Common myeloid progenitor, CD34-positive (primary cell): ENCODE measurements around the gene SEC24C.

ENCODE experiments used
- CTCF ChIA-PET: fragments of 350-600 bp; sonication (Branson Sonifier 250); formaldehyde crosslinking; loops from one replicate; lab custom pipeline; 2021; ENCODE audit warnings: antibody characterized with exemption; lab: Charles Lee
- POLR2A ChIA-PET: fragments of 350-600 bp; sonication (Branson Sonifier 250); formaldehyde crosslinking; loops from one replicate; lab custom pipeline; 2021; ENCODE audit warnings: antibody characterized with exemption; lab: Charles Lee
- DNase-seq, 3 donors: peaks; one replicate each; pipeline versions ENCODE4 v3.0.0 to v3.0.0-alpha.2; 2013
- H3K27ac ChIP-seq, 2 experiments: 1 replicate in 1 of 2; 2 replicates in 1 of 2; pipeline ENCODE4 v1.7.0; 2013; ENCODE audit warnings: inconsistent platforms in 2 of 2, low read length in 2 of 2, mild to moderate bottlenecking in 2 of 2, low read depth in 1 of 2, moderate library complexity in 1 of 2; ENCODE audit not compliant: severe bottlenecking in 2 of 2, insufficient read depth in 1 of 2, poor library complexity in 1 of 2
- H3K27me3 ChIP-seq, 5 experiments: replicated peaks in 2 of 5; 1 replicate in 3 of 5; 2 replicates in 2 of 5; pipeline versions ENCODE4 v1.6.1 to v1.7.0; 2013; ENCODE audit warnings: low read length in 4 of 5, mild to moderate bottlenecking in 2 of 5, moderate library complexity in 2 of 5, inconsistent platforms in 1 of 5; ENCODE audit not compliant: insufficient read depth in 5 of 5, control insufficient read depth in 4 of 5
- H3K36me3 ChIP-seq, 4 experiments: 1 replicate in 2 of 4; 2 replicates in 2 of 4; pipeline versions ENCODE4 v1.6.1 to v1.7.0; 2013; ENCODE audit warnings: low read length in 3 of 4, control low read depth in 1 of 4, mild to moderate bottlenecking in 1 of 4; ENCODE audit not compliant: control insufficient read depth in 4 of 4, insufficient read depth in 4 of 4
- H3K4me1 ChIP-seq, 4 experiments: 1 replicate in 3 of 4; 2 replicates in 1 of 4; pipeline versions ENCODE4 v1.6.1 to v1.7.1; 2013; ENCODE audit warnings: low read length in 3 of 4, mild to moderate bottlenecking in 3 of 4, control low read depth in 1 of 4, inconsistent platforms in 1 of 4, moderate library complexity in 1 of 4; ENCODE audit not compliant: control insufficient read depth in 4 of 4, insufficient read depth in 4 of 4; ENCODE audit errors: control extremely low read depth in 1 of 4
- H3K4me3 ChIP-seq, 7 experiments: 1 replicate in 4 of 7; 2 replicates in 3 of 7; pipeline versions ENCODE4 v1.5.1 to v1.7.0; 2013; ENCODE audit warnings: mild to moderate bottlenecking in 7 of 7, low read length in 6 of 7, moderate library complexity in 6 of 7, inconsistent platforms in 2 of 7, low read depth in 2 of 7, control low read depth in 1 of 7; ENCODE audit not compliant: insufficient read depth in 4 of 7, control insufficient read depth in 1 of 7; ENCODE audit errors: extremely low read depth in 1 of 7
- H3K9me3 ChIP-seq, 5 experiments: 1 replicate in 4 of 5; 2 replicates in 1 of 5; pipeline versions ENCODE4 v1.6.1 to v1.7.1; 2013; ENCODE audit warnings: low read length in 4 of 5, mild to moderate bottlenecking in 2 of 5, inconsistent platforms in 1 of 5, low read depth in 1 of 5, moderate library complexity in 1 of 5; ENCODE audit not compliant: control insufficient read depth in 4 of 5, insufficient read depth in 2 of 5; ENCODE audit errors: control extremely low read depth in 1 of 5
- WGBS: methylation state at CpG from one replicate; pipeline ENCODE4 v1.1.5; 2013; ENCODE audit not compliant: insufficient coverage; 5-methylcytosine and 5-hydroxymethylcytosine counted together

Gene SEC24C

GRCh38 chr10:73819513-73820093 lies 75.4 kb downstream of the SEC24C start:
- Histone ChIP-seq H3K27me3 (no peaks in the 10 kb centered on the region), H3K4me3 (no peak overlapping the region), H3K27ac (peak overlapping the region in 1 of 2 experiments; percentile 5), H3K9me3 (no peaks in the 10 kb centered on the region), H3K4me1 (peaks cover 0 to 4% (median 1%) of the 10 kb centered on the region in 4 experiments), H3K36me3 (peaks cover 9 to 82% (median 64%) of the 10 kb centered on the region in 4 experiments)
- no peak for DNase-seq
- ChIA-PET POLR2A (no interaction called here), CTCF (interaction anchor here (0.8 to 1.6 kb wide), 5 partner anchors 21 to 412 kb away, joined by 3 read pairs; no protein-coding TSS in a partner anchor)
- WGBS, result over 99% methylated on average over 15 of the region's 20 CpGs
